GM21360 (cell line): ENCODE data around the gene ZNF415.

Experiments used
- ATAC-seq: cut with Tn5 transposase; IDR thresholded peaks from one replicate; pipeline ENCODE4 v1.9.1; 2021; ENCODE audit warnings: mild to moderate bottlenecking, moderate library complexity; ENCODE audit not compliant: unreplicated experiment

The ZNF415 gene

GRCh38 chr19:53057904-53058580 lies 74.7 kb downstream of the ZNF415 start:
- ATAC-seq = no peak
